RWPE2 (cell line): ENCODE results near the gene CCDC51.

ENCODE experiments used
- ATAC-seq: fragments of 200-7000 bp; cut with Tn5 transposase; 3 replicates; pipeline ENCODE4 v1.9.1; 2021; ENCODE audit warnings: low read depth
- DNase-seq: peaks from one replicate; pipeline ENCODE4 v3.0.0-alpha.2; 2020; ENCODE audit warnings: low spot score
- H3K27ac ChIP-seq: fragments of 450-650 bp; 2 replicates; pipeline ENCODE4 v1.5.1; 2017; ENCODE audit warnings: mild to moderate bottlenecking; ENCODE audit not compliant: poor library complexity, severe bottlenecking
- H3K27me3 ChIP-seq: fragments of 250-450 bp; sonication (Bioruptor Pico); 2 replicates; pipeline ENCODE4 v1.5.1; 2021; ENCODE audit warnings: mild to moderate bottlenecking, moderate library complexity; ENCODE audit not compliant: insufficient read depth, poor library complexity, severe bottlenecking
- H3K36me3 ChIP-seq: fragments of 250-450 bp; sonication (Bioruptor Pico); 2 replicates; pipeline ENCODE4 v1.5.1; 2020; ENCODE audit warnings: low read depth, mild to moderate bottlenecking, moderate library complexity
- H3K4me1 ChIP-seq: fragments of 250-450 bp; sonication (Bioruptor Pico); 2 replicates; pipeline ENCODE4 v1.5.1; 2021; ENCODE audit warnings: mild to moderate bottlenecking, moderate library complexity; ENCODE audit not compliant: insufficient read depth, poor library complexity, severe bottlenecking
- H3K4me3 ChIP-seq: fragments of 250-450 bp; sonication (Bioruptor Pico); 2 replicates; pipeline ENCODE4 v1.5.1; 2021; ENCODE audit warnings: mild to moderate bottlenecking, moderate library complexity; ENCODE audit not compliant: severe bottlenecking
- H3K9me3 ChIP-seq: fragments of 250-450 bp; sonication (Bioruptor Pico); 2 replicates; pipeline ENCODE4 v1.5.1; 2021; ENCODE audit warnings: mild to moderate bottlenecking, moderate library complexity; ENCODE audit not compliant: severe bottlenecking
- CTCF ChIP-seq: fragments of 450-650 bp; IDR thresholded peaks from one replicate; pipeline ENCODE4 v1.5.1; 2017; ENCODE audit warnings: mild to moderate bottlenecking, moderate library complexity; ENCODE audit not compliant: poor library complexity, severe bottlenecking

CCDC51 gene

GRCh38 chr3:48446425-48447193 is 6.7 kb upstream of the CCDC51 start, which contains the start of gene ATRIP:
ATRIP (plus strand) TSS chr3:48446737; CDS start chr3:48446846, 109 bp downstream.
- no peak for TF ChIP-seq CTCF
- DNase-seq (peak; percentile 93), ATAC-seq (peak; percentile 93)
- Histone ChIP-seq H3K36me3 (peaks cover 41% of the 10 kb centered on the region), H3K4me1 (peaks cover 12% of the 10 kb centered on the region), H3K27me3 (no peaks in the 10 kb centered on the region), H3K27ac (peak within 1 kb of the TSS; percentile 57), H3K4me3 (peak within 1 kb of the TSS; percentile 80), H3K9me3 (no peaks in the 10 kb centered on the region)

GRCh38 chr3:48446043-48446424 is 6.1 kb upstream of the CCDC51 start:
- H3K4me1 ChIP-seq = peaks cover 16% of the 10 kb centered on the region
- peak overlapping the region; percentile 80 for H3K4me3 ChIP-seq
- no peaks in the 10 kb centered on the region for H3K9me3 ChIP-seq
- H3K36me3 ChIP-seq = peaks cover 44% of the 10 kb centered on the region
- H3K27ac ChIP-seq = peak overlapping the region; percentile 57
- TF ChIP-seq CTCF = no peak
- no peak for DNase-seq
- H3K27me3 ChIP-seq = no peaks in the 10 kb centered on the region
- no peak; the same call in 2 of the 3 replicates for ATAC-seq

GRCh38 chr3:48445277-48445882 is 5.5 kb upstream of the CCDC51 start:
- DNase-seq = no peak
- TF ChIP-seq CTCF = no peak
- H3K36me3 ChIP-seq = peaks cover 44% of the 10 kb centered on the region
- H3K4me1 ChIP-seq = peaks cover 16% of the 10 kb centered on the region
- no peaks in the 10 kb centered on the region for H3K27me3 ChIP-seq
- H3K4me3 ChIP-seq = peak overlapping the region; percentile 80
- no peak for ATAC-seq
- no peaks in the 10 kb centered on the region for H3K9me3 ChIP-seq
- H3K27ac ChIP-seq = peak overlapping the region; percentile 57

- Histone ChIP-seq H3K4me3 (no peak overlapping the region), H3K36me3 (peaks cover 34% of the 10 kb centered on the region), H3K27me3 (no peaks in the 10 kb centered on the region), H3K9me3 (no peaks in the 10 kb centered on the region), H3K27ac (peak overlapping the region; percentile 71), H3K4me1 (peaks cover 11% of the 10 kb centered on the region)
- TF ChIP-seq CTCF = no peak
- DNase-seq = no peak
- ATAC-seq = no peak
Measured at GRCh38 chr3:48441940-48442339, 2.0 kb upstream of the CCDC51 start.

GRCh38 chr3:48440590-48440958 is 655 bp upstream of the CCDC51 start:
- no peak for ATAC-seq
- TF ChIP-seq CTCF = no peak
- peak; percentile 45 for DNase-seq
- Histone ChIP-seq H3K27me3 (no peaks in the 10 kb centered on the region), H3K4me3 (peak overlapping the region; percentile 64), H3K27ac (peak overlapping the region; percentile 71), H3K36me3 (peaks cover 34% of the 10 kb centered on the region), H3K9me3 (no peaks in the 10 kb centered on the region), H3K4me1 (peaks cover 11% of the 10 kb centered on the region)
